Limb (tissue), 2 donors: ENCODE data around the gene BUD23.
"Not testable (repeated sequence)": the region's sequence is repeated elsewhere in the genome, so short reads cannot be mapped to it uniquely, and the experiment has no call there.

ENCODE experiments used
- DNase-seq, 2 donors: peaks; one replicate each; pipeline ENCODE4 v3.0.0-alpha.2; 2016; ENCODE audit errors: extremely low spot score in 2 of 2

BUD23 gene

DNA sequence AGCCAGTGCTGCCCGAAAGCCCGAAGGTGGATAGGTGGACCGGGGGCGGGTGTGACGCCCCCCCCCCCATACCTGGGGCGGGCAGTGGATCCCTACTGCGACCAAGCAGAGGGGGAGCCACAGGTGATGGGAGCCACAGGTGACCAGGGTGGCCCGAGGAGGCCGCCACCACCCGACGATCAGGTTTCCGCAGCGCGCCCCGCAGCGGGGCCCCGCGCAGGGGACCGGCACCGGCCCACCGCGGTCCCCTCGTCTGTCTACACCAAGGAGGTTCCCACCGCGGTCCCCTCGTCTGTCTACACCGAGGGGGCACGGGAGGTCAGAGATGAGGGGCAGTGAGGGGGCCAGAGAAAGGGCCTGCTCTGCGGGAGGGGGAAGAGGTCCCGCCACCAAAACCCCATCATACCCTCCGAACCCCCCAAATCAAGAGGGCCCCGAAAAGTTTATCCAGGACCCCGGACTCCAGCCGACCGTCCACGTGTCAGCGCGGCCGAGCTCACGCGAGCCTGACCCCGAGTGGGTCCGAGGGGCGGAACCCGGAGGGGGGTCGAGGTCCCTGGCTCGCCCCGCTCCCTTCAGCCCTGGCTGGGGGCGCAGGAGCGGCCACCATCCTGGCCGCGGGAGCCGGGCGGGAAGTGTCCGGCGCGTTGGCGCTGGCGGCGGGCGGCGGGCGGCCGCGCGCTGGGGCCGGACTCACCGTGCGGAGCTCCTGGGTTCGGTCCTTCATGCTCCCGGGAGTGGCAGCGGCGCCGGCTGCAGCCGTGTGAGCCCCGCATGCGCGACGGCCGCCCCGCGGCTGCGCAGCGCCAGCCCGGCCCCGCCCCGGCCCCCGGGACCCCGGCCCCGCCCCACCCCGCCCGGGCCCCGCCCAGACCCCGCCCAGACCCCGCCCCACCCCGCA is 35.8 kb downstream of the BUD23 start, which contains the start of gene STX1A:
TSS of gene STX1A (minus strand) at position 765 of the 901 bp plus-strand sequence. CDS start at position 727, 38 bp downstream.
- DNase-seq, result peak in 1 of 2 donors; percentile 84

DNA sequence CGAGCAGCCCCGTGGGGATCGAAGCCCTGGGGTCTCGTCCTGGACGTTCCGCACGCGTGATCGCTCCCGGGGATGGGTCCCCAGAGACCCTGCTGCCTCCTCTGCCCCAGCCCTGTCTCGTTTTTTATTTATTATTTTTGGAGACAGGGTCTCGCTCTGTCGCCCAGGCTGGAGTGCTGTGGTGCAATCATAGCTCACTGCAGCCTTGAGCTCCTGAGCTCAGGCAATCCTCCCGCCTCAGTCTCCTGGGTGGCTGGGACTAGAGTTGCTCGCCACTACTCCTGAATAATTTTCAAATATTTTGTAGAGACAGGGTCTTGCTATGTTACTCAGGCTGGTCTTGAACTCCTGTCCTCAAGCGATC is 36.4 kb downstream of the BUD23 start:
- DNase-seq, result no peak

DNA sequence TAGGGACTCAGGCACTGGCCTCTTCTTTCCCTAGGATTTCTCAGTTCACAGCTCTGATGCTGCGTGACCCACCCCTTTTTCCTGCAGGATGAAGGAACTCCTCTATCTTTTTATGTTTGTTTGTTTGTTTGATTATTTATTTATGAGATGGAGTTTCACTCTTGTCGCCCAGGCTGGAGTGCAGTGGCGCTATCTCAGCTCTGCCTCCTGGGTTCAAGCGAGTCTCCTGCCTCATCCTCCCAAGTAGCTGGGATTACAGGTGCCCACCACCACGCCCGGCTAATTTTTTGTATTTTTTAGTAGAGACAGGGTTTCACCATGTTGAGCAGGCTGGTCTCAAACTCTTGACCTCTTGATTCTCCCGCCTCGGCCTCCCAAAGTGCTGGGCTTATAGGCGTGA is 37.0 kb downstream of the BUD23 start:
- DNase-seq, result not testable (repeated sequence)

DNA sequence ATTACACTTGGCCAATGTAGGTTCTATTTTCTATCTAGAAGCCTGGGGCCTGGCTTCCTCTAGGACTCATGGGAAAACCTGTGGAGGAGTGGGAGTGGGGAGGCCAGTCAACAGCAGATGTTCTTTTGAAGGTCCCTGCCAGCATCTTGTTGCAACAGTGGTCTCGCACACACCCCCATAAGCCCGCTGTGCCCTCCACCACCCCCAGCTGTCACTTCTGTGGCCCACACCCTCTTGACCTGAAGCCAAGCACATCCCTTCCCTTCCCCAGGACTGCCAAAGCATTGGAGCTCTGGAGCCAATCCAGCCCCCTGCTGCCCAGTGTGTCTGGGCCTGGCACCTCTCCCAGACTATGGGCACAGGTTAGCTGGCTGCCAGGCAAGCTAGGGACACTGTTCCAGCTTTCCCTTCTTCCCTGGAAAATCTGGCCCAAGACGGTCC is 38.0 kb downstream of the BUD23 start:
- peak in 1 of 2 donors; percentile 67 for DNase-seq

DNA sequence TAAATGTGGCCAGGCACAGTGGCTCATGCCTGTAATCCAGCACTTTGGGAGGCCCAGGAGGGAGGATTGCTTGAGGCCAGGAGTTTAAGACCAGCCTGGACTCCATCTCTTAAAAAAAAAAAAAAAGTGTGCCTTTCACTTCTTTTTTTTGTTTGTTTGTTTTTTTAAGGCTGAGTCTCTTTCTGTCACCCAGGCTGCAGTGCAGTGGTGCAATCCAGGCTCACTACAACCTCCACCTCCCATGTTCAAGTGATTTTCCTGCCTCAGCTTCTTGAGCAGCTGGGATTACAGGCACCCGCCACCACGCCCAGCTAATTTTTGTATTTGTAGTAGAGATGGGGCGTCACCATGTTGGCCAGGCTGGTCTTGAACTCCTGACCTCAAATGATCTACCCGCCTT is 38.8 kb downstream of the BUD23 start:
- DNase-seq, result not testable (repeated sequence)

DNA sequence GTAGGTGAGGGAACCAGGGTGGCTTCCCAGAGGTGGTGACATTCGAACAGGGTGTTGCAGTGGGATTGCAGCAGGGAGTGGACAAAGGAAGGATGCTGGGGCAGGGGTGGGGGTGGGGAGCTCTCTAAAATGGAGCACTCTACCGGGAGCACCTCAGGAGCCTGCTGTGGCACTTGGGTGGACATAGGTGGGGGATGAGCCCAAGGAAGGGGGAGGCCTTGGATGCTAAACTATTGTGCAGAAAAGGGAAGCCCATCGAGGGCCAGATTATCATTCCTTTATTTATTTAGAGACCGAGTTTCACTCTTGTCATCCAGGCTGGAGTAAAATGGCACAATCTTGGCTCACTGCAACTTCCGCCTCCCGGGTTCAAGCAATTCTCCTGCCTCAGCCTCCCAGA is 39.4 kb downstream of the BUD23 start:
- DNase-seq, result no peak

DNA sequence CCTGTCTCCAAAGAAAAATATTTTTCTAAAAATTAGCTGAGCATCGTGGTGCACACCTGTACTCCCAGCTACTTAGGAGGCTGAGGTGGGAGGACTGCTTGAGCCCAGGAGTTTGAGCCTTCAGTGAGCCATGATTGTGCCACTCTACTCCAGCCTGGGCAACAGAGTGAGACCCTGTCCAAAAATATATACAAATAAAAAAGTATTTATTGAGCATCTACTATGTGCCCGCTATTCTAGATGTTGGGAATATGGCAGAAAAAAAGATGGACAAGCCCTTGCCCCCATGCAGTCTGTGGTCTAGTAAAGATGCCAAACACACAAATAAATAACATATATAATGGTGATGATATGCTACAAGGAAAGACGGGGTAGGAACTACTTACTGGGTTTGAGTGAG is 40.4 kb downstream of the BUD23 start:
- no peak for DNase-seq

DNA sequence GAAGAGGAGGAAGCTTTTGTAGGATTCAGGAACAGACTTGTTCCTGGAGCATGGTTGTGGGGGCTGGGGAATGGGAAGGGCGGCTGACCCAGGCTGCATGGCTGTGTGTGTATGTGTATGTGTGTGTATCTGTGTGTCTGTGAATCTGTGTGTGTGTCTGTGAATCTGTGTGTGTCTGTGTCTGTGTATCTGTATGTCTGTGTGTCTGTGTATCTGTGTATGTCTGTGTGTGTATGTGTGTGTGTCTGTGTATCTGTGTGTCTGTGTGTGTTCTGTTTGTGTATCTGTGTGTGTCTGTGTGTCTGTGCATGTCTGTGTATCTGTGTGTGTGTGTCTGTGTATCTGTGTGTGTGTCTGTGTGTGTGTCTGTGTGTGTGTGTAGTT is 42.7 kb downstream of the BUD23 start:
- no peak for DNase-seq

DNA sequence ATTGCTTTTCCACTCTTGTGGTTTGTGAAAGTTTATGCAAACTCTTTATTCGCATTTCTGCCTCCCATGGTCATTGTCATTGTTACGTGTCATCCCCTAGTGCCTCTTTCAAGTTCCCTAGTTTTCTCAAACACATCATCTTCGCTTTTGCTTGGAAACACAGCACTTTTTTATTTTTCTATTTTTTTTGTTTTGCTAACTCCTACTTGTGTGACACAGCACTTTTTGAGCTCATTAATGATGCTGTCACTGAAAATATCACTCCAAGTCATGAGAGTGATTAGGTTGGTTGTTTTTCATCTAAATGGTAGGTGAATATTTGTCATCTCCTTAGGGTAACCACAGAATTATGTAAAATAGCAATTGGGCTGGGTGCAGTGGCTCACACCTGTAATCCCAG is 44.6 kb downstream of the BUD23 start:
- no peak for DNase-seq

DNA sequence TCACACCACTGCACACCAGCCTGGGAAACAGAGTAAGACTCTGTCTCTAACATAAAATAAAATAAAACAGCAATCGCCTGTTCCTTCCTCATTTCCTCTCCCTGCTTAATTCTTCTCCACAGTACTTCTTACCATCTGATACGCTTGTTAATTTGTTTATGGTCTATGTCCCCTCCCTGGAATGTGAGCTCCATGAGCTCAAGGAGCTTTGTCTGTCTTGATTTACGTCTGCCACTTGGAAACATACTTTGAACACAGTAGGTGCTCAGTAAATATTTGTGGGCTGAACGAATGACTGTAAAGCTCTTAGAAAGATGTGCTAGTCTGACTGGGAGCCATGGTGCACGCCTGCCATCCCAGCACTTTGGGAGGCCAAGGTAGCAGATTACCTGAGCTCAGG is 45.2 kb downstream of the BUD23 start:
- no peak for DNase-seq

DNA sequence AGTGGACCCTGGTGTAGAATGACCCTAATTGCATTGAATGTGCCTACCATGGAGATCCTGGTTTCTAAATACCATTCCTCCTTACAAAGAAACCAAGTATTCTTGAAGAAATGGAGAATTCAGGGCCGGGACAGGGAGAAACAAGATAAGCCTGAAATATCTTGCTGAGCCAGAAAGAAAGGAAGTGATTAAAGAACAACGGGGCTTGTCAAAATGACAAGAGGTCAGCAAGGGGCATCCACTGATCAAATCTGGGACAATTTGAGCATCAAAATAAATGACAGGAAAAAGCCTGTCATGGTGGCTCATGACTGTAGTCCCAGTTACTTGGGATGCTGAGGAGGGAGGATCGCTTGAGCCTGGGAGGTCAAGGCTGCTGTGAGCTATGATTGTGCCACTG is 47.1 kb downstream of the BUD23 start:
- no peak for DNase-seq

DNA sequence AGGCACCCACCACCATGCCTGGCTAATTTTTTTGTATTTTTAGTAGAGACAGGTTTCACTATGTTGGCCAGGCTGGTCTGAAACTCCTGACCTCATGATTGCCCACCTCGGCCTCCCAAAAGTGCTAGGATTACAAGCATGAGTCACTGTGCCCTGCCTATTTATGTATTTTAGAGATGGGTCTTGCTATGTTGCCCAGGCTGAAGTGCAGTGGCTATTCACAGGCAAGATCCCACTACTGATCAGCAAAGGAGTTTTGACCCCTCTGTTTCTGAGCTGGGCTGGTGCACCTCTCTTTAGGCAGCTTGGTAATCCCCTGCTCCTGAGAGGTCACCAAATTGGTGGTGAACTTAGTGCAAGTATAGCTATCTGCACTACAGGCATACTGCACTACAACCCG is 49.0 kb downstream of the BUD23 start:
- DNase-seq, result no peak

DNA sequence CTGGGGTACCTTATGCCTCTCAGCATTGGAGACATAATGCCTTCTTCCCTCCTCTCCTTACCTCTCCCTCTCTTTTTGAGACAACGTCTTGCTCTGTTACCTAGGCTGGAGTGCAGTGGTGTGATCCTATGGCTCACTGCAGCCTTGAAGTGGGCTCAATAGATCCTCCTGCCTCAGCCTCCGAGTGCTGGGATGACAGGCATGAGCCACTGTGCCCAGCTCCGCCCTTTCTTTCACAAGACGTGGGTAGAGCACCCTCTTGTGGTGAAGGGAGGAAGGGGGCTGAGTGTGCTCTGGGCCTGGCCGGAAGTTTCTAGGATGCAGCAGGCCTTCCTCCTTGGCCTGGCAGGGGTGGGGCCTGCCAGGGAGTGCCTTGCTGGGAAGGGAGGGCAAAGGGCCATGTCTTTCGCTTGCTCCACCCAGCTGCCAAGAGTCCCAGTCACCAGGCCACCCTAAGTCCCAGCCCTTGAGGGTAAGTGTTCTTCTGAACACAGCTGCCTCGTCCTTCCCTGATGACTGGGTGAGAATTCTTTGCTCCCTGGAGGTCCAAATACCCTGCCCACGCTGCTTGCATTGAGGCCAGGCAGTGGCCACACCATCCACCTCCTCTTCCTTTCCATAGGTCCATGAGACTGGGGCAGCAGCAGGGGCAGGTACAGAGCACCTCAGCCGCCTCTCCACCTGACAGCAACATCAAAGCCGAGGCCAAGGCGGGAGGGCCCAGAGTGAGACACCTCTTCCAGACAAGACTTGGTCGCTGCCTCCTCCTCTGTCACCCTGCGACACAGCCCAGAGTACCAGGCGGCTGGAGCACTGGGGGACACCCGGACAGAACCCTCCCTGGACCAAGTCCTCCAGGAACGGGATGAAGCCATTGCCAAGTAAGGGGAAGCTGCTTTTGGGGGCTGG is 51.5 kb downstream of the BUD23 start:
- peak in 1 of 2 donors; percentile 56 for DNase-seq

DNA sequence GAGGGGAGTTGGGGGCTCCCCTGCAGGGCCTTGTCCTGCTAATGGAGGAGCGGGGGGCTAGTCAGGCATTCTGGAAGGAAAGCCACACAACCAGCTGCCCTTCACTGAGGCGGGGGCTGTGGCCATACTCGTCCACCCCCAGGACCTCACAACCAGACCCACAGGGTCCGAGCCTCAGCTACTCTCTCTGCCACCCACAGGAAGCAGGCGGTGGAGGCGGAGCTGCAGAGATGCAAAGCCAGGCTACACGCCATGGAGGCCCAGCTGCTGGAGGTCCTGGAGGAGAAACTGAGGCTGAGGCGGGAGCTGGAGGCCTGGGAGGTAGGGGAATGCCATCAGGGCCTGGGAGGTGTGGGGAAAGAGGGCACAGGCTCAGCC is 52.1 kb downstream of the BUD23 start:
- DNase-seq, result no peak

DNA sequence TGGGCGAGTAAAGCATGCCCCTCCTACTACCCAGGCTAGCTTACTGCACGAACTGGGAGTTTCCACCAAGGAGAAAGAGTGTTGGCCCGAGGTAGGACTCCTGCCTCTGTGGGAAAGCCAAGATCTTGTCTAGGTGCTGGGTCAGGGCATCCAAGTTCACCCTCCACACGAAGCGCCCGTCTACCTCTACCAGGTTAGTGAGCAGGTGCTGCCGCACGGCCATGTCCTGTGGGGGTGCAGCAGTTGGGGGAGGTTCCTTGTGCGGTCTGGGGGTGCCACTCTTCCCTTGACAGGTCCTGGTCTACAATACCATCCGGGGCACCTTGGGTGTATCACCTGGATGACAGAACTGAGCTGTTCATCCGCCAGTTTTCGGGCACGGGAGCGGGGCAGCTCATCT is 53.5 kb downstream of the BUD23 start:
- no peak for DNase-seq

DNA sequence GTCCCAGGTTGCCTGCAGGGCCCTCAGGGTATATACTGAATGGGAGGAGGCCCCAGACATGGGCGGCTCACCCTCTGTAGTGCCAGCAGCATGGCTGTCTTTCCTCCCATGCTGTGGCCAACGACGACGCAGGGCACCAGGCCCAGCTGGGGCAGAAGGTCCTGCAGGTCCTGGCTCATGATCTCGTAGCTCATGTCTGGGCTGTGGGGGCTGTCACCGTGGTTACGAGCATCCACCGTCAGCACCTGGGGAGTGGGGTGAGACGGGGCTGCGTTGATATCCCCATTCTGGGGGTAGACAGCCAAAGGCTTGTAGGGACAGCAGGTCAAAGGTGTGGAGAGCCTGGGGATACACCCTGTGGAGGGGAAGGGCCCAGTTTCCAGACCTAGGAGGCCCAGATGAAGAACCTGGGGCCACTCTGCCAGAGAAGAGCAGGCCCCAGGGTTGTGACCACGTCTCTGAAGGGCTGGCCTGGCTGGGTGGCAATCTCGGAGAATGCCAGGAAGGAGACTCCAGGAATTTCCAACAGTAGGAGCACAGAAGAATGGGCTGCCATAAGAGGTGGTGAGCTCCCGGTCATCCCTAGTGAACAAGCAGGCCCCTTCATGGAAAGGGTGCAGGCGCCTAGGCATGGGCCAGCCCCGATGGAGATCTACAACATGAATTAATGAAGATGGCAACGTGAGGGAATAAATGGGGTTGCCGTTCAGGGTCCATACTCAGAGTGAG is 54.3 kb downstream of the BUD23 start:
- no peak for DNase-seq

DNA sequence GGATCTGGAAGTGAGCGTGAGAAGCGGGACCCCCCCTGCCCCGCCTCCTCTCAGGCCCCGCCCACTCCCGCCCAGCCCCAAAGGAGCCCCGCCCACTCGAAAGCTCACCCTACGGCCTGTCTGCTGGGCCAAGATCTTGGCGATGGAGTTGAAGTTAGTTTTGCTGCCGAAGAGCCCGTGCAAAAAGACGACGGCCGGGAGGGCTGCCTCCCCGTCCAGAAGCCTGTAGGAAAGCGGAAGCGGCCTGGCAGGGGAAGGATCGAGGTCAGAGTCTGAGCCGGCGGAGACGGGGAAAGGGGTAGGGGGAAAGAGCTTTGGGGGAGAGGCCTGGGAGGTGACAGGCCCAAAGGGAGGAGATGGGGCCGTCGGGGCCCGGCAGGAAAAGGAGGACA is 54.8 kb downstream of the BUD23 start:
- DNase-seq, result peak in 1 of 2 donors; percentile 83

DNA sequence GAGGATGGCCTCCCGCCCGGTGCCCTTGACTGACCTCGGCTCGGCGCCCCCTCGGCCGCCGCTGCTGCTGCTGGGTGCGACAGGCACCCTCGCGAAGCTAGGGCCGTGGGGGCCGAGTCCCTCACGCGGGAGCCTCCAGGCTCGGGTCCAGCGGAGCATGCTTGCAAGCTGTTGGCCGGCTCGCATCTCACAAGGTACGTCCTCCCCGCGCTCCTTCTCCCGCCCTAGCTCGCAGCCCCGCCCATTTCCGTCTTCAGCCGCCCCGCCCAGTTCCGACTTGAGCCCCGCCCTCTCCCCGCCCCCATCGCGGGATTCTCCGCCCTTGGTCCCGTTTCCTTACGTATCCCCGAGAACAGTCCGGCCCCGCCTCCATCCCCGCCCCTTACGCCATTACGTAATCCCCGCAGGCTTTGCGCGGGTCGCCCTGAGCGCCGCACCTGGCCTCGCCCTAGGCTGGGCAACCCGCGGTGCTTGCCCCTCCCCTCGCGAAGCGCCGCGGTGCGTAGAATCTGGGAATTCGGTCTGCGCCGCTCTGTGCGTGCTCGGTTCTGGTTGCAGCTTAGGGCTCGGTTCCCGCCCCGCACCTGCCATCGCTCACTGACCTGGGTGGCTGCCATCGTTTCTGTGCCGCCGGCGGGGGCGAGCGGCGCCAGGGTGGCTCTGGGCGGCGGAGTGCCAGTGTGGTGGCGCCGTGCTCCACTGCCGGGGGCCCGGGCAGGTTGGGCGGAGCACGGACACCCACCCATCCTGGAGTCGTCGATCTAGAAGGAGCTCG is 55.4 kb downstream of the BUD23 start, which contains the start of gene ABHD11:
TSS of gene ABHD11 (minus strand) at position 191 of the 775 bp plus-strand sequence. CDS start at position 159, 32 bp downstream.
- DNase-seq, result peak; percentile 93 to 100

DNA sequence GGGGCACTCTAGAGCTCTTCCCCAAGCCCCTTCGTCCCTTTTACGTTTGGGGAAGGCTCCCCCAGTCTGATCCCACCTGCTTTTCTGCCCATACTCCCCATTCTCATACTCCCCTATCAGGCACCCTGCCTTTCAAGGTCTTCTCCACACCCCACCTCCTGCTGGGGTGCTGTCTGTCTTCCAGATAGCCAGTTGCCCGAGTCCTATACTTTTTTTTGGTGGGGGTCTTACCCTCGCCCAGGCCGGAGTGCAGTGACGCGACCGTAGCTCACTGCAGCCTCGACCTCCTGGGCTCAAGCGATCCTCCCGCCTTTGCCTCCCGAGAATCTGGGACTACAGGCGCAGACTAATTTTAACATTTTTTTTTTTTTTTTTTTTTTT is 56.0 kb downstream of the BUD23 start:
- no peak for DNase-seq

DNA sequence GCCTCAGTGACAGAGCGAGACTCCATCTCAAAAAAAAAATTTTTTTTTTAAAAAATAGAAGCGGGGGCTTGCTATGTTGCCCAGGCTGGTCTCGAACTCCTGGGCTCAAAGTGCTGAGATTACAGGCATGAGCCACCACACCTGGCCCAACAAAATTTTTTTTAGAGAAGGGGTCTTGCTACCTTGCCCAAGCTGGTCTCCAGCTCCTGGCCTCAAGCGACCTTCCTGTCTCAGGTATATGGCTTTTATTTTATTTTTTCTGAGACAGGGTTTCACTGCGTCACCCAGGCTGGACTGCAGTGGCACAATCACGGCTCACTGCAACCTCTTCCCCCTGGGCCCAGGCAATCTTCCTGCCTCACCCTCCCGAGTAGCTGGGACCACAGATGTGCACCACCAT is 56.8 kb downstream of the BUD23 start:
- DNase-seq, result no peak

DNA sequence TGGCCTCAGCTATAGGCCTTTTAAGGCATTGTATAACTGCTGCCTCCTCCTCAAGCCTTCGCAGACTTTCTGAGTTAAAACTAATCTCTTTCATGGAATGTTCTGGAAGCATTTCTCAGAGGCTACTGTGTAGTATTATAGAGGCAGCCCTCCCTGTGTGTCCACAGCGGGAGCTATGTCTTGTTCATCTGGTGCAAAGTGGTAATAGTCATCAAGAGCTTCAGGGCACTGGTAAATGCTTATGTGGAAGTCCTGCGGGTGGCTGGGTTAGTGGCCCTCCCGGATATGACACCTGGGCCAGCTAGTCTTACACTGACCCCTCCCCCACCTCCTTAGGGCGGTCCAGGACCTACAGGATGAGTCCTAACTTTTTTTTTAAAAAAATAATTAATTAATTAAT is 57.4 kb downstream of the BUD23 start:
- DNase-seq, result no peak
